Psoas muscle (tissue), 8 donors: Measurements from ENCODE around the gene WDR87. TPM values are rescaled to one million over a fixed set of nuclear protein-coding genes. Genes with fewer than 3 reads are reported as not detected.

Experiments
- ATAC-seq, 4 donors: fragments of 200-7000 bp; cut with Tn5 transposase; one replicate each; pipeline ENCODE4 v1.9.1; 2020; ENCODE audit warnings: moderate library complexity in 3 of 4, mild to moderate bottlenecking in 2 of 4
- DNase-seq, 2 donors: peaks; one replicate each; pipeline ENCODE4 v3.0.0-alpha.2; 2020
- H3K27ac ChIP-seq: fragments of 200-600 bp; one replicate; pipeline ENCODE4 v1.8.0; 2022
- H3K27me3 ChIP-seq, 3 donors: fragments of 200-600 bp in 1 of 3; one replicate each; pipeline versions ENCODE4 v1.6.1 to v1.8.0; 2013 to 2022; ENCODE audit warnings: low read length in 2 of 3, mild to moderate bottlenecking in 2 of 3, moderate library complexity in 1 of 3; ENCODE audit not compliant: insufficient read depth in 3 of 3
- H3K36me3 ChIP-seq, 2 donors: fragments of 200-600 bp in 1 of 2; one replicate each; pipeline versions ENCODE4 v1.6.1 to v1.8.0; 2013 to 2022; ENCODE audit warnings: low read depth in 1 of 2, mild to moderate bottlenecking in 1 of 2, moderate library complexity in 1 of 2; ENCODE audit not compliant: insufficient read depth in 1 of 2
- H3K4me1 ChIP-seq: fragments of 200-600 bp; one replicate; pipeline ENCODE4 v1.8.0; 2022
- H3K4me3 ChIP-seq: fragments of 200-600 bp; one replicate; pipeline ENCODE4 v1.8.0; 2022; ENCODE audit warnings: mild to moderate bottlenecking
- H3K9me3 ChIP-seq: fragments of 200-600 bp; one replicate; pipeline ENCODE4 v1.8.0; 2022
- CTCF ChIP-seq: fragments of 200-600 bp; IDR thresholded peaks from one replicate; pipeline ENCODE4 v1.8.0; 2022; ENCODE audit warnings: antibody characterized with exemption
- WGBS, 3 donors: extraction: QIAGEN DNeasy Blood & Tissue Kit; methylation state at CpG; one replicate each; pipeline versions ENCODE4 v1.1.6 to v1.1.7; 2013; 5-methylcytosine and 5-hydroxymethylcytosine counted together
- intact Hi-C, 2 donors: fragments of 100-400 bp; cut with DNase I; formaldehyde crosslinking; loops; one replicate each; pipeline versions ENCODE4 v1.11.0 to v1.14.2; 2022
- polyA plus RNA-seq, 3 donors: library from polyadenylated mRNA; stranded (reverse); fragments of 200-250 nt; gene quantifications; one replicate each; pipeline ENCODE4 v1.2.3, GENCODE V29; 2013
- total RNA-seq, 4 donors: library from RNA; stranded (reverse); fragmentation: NEBNext Ultra II Directional in 2 of 4; extraction: Animal tissue kit (Norgen Biotek cat#: 25700) in 2 of 4; gene quantifications; one replicate each; pipeline versions ENCODE4 v1.2.1 to v1.2.4, GENCODE V29; 2021 to 2023
- donor health status: healthy with polysubstance abuse.
- donor health status: DM: no; HTN: no; CAD: no; lungs with moderate emphysema.
- donor health status: Bipolar disorder and iron deficiency.
- donor health status: healthy.
- donor health status: DM: yes; HTN: yes; CAD: no.
- donor health status: DM: no; HTN: no; CAD: no.
- donor health status: DM: no; HTN: no; CAD: no.
- donor health status: DM: yes; HTN: yes; CAD: no.

WDR87 gene
- total and polyA plus RNA-seq, 7 donors: under 0.01 TPM; not detected in 6

GRCh38 chr19:37899453-37899852 lies 6.9 kb downstream of the WDR87 start:
- ATAC-seq: no peak
- Histone ChIP-seq H3K9me3 (no peaks in the 10 kb centered on the region), H3K4me3 (no peak overlapping the region), H3K27me3 (no peaks in the 10 kb centered on the region), H3K4me1 (no peaks in the 10 kb centered on the region), H3K27ac (no peak overlapping the region), H3K36me3 (no peaks in the 10 kb centered on the region)
- 85 to 100% (median 95%) methylated on average over 1 of the region's 1 CpG for WGBS, 3 donors
- no peak for DNase-seq
- intact Hi-C loops: no loop called here
- TF ChIP-seq CTCF: no peak

DNA sequence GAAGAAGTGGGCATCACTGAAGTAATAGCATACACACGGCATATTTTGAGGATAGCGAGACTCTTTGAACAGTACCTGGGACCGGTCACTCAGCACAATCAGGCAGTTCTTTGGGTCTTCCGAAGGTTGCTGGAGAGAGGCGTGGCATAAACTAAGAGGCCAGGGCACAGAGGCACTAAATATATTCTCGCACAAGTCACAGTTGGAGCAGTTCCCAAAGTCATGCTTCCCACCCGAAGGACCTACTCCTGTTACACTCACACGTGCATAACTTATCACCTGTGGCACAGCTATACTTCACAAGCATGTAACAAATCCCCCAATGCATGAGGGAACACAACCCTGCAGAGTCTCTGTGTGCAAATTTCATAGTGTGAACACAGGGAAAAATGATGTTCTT lies 10.2 kb downstream of the WDR87 start:
- no peak for ATAC-seq

DNA sequence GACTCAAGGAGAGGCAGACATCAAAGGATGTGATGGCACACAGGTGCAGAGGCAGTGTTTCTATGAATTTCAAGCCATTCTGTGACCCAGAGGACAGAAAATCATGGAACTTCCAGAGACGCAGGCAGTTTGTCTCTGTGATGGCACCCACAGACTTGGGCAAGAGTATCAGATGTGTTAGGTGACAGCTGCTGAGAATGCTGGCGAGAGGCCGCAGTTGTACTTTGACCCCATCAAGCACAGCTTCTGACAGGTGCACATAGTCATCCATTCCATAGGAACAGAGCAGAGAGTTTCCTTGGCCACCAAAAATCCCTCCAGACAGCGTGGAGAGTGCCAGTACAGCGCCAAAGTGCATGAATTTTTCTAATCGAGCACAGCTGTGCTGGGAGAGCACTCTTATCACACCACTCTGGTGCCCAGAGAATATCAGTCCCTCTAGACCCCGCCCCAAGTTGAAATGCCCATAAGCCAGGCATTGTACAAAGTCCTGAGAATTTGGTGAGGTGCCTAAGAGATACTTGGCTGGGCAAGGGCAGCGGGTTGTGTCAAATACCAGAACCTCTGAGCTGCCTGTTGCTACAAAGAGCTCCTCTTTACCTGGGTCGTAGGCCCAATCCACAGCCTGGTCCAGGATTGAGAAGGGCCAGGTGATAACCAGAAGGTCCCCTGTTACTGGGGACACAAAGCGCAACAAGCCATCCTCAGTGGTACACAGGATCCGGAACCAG lies 12.4 kb downstream of the WDR87 start:
- no peak overlapping the region for H3K4me3 ChIP-seq
- H3K36me3 ChIP-seq: no peaks in the 10 kb centered on the region
- no peaks in the 10 kb centered on the region for H3K4me1 ChIP-seq
- ATAC-seq: no peak
- H3K27me3 ChIP-seq: peaks cover 0 to 15% (median 2%) of the 10 kb centered on the region in 3 donors
- intact Hi-C loops: no loop called here
- TF ChIP-seq CTCF: no peak
- no peak for DNase-seq
- H3K27ac ChIP-seq: no peak overlapping the region
- no peaks in the 10 kb centered on the region for H3K9me3 ChIP-seq
- 64 to 71% (median 66%) methylated on average over 11 of the region's 11 CpGs for WGBS, 3 donors

More for the DNA sequence above, 10.2 kb downstream of the WDR87 start:
- 49 to 62% (median 55%) methylated on average over 8 of the region's 8 CpGs for WGBS, 3 donors
- intact Hi-C loops: no loop called here
- Histone ChIP-seq H3K36me3 (no peaks in the 10 kb centered on the region), H3K27ac (no peak overlapping the region), H3K4me3 (no peak overlapping the region), H3K4me1 (no peaks in the 10 kb centered on the region), H3K27me3 (peaks cover 0 to 10% (median 2%) of the 10 kb centered on the region in 3 donors), H3K9me3 (no peaks in the 10 kb centered on the region)
- no peak for DNase-seq
- TF ChIP-seq CTCF: no peak

- peaks cover 3 to 27% (median 4%) of the 10 kb centered on the region in 3 donors for H3K27me3 ChIP-seq
- DNase-seq (no peak), ATAC-seq (no peak)
- H3K9me3 ChIP-seq: peaks cover 11% of the 10 kb centered on the region
- no peak overlapping the region for H3K27ac ChIP-seq
- H3K36me3 ChIP-seq: no peaks in the 10 kb centered on the region
- 64 to 82% (median 65%) methylated on average over 1 of the region's 1 CpG for WGBS, 3 donors
- no peak for TF ChIP-seq CTCF
- intact Hi-C loops: no loop called here
- no peaks in the 10 kb centered on the region for H3K4me1 ChIP-seq
- H3K4me3 ChIP-seq: no peak overlapping the region
These were observed 19.8 kb downstream of the WDR87 start for GRCh38 chr19:37886571-37886970.

GRCh38 chr19:37885392-37885791 lies 21.0 kb downstream of the WDR87 start:
- 92 to 96% (median 93%) methylated on average over 1 of the region's 1 CpG for WGBS, 3 donors

More at GRCh38 chr19:37885392-37885791, 21.0 kb downstream of the WDR87 start:
- Histone ChIP-seq H3K9me3 (peaks cover 13% of the 10 kb centered on the region), H3K27me3 (peaks cover 3 to 24% (median 4%) of the 10 kb centered on the region in 3 donors), H3K36me3 (no peaks in the 10 kb centered on the region), H3K4me3 (no peak overlapping the region), H3K27ac (no peak overlapping the region), H3K4me1 (no peaks in the 10 kb centered on the region)
- no peak for TF ChIP-seq CTCF
- intact Hi-C loops: no loop called here
- DNase-seq (no peak), ATAC-seq (no peak)
